Retinal pigment epithelial cell (primary cell): ENCODE data around the gene HOXD1.

Source experiments
- DNase-seq: peaks from one replicate; pipeline ENCODE4 v3.0.0-alpha.2; 2010; ENCODE audit warnings: low read depth
- H3K4me3 ChIP-seq: 2 replicates; pipeline ENCODE4 v1.5.1; 2011; ENCODE audit warnings: mild to moderate bottlenecking, low read length, control low read depth, moderate library complexity
- TF ChIP-seq, protein P1 (sequence below): conservative IDR thresholded peaks from 2 replicates; pipeline ENCODE4 v1.5.1; 2011; ENCODE audit warnings: low read depth, low read length, control low read depth, inconsistent platforms

The HOXD1 gene

GRCh38 chr2:176149481-176149938 lies 39.0 kb upstream of the HOXD1 start:
- DNase-seq: no peak

GRCh38 chr2:176149939-176150583 lies 38.4 kb upstream of the HOXD1 start:
- TF ChIP-seq, protein P1, sequence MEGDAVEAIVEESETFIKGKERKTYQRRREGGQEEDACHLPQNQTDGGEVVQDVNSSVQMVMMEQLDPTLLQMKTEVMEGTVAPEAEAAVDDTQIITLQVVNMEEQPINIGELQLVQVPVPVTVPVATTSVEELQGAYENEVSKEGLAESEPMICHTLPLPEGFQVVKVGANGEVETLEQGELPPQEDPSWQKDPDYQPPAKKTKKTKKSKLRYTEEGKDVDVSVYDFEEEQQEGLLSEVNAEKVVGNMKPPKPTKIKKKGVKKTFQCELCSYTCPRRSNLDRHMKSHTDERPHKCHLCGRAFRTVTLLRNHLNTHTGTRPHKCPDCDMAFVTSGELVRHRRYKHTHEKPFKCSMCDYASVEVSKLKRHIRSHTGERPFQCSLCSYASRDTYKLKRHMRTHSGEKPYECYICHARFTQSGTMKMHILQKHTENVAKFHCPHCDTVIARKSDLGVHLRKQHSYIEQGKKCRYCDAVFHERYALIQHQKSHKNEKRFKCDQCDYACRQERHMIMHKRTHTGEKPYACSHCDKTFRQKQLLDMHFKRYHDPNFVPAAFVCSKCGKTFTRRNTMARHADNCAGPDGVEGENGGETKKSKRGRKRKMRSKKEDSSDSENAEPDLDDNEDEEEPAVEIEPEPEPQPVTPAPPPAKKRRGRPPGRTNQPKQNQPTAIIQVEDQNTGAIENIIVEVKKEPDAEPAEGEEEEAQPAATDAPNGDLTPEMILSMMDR: no peak
- no peak for DNase-seq
- no peak overlapping the region for H3K4me3 ChIP-seq

More at GRCh38 chr2:176149481-176149938, 39.0 kb upstream of the HOXD1 start:
- TF ChIP-seq, protein P1: no peak
- H3K4me3 ChIP-seq: no peak overlapping the region

GRCh38 chr2:176150584-176151441 lies 37.7 kb upstream of the HOXD1 start:
- no peak overlapping the region for H3K4me3 ChIP-seq
- TF ChIP-seq, protein P1: no peak
- no peak for DNase-seq

- DNase-seq: no peak
- TF ChIP-seq, protein P1: no peak
- H3K4me3 ChIP-seq: no peak within 1 kb of the TSS
These were observed 36.8 kb upstream of the HOXD1 start, which contains the start of gene HOXD4 for GRCh38 chr2:176151442-176152287. Gene HOXD4, plus strand, starts transcription at chr2:176151550. Its CDS starts 84 bp downstream, at chr2:176151634.

- H3K4me3 ChIP-seq: no peak overlapping the region
- no peak for DNase-seq
- TF ChIP-seq, protein P1: no peak
These were observed 35.9 kb upstream of the HOXD1 start for GRCh38 chr2:176152350-176153181.

GRCh38 chr2:176154576-176155252 lies 33.8 kb upstream of the HOXD1 start:
- TF ChIP-seq, protein P1: no peak
- no peak for DNase-seq
- no peak overlapping the region for H3K4me3 ChIP-seq
